Esophagus mucosa (tissue), 1 donor: Measurements from ENCODE around the gene MAN2B2. TPM values are rescaled to one million over a fixed set of nuclear protein-coding genes. Genes with fewer than 3 reads are reported as not detected.

ENCODE experiments used
- ATAC-seq: fragments of 200-7000 bp; cut with Tn5 transposase; one replicate; pipeline ENCODE4 v1.9.1; 2020
- total RNA-seq: library from RNA; stranded (reverse); gene quantifications from one replicate; pipeline ENCODE4 v1.2.4, GENCODE V29; 2023
- donor health status: DM: yes; HTN: yes; CAD: no.

MAN2B2 gene
- total RNA-seq, 1 donor from 2014 or later, result 11.0 TPM

DNA sequence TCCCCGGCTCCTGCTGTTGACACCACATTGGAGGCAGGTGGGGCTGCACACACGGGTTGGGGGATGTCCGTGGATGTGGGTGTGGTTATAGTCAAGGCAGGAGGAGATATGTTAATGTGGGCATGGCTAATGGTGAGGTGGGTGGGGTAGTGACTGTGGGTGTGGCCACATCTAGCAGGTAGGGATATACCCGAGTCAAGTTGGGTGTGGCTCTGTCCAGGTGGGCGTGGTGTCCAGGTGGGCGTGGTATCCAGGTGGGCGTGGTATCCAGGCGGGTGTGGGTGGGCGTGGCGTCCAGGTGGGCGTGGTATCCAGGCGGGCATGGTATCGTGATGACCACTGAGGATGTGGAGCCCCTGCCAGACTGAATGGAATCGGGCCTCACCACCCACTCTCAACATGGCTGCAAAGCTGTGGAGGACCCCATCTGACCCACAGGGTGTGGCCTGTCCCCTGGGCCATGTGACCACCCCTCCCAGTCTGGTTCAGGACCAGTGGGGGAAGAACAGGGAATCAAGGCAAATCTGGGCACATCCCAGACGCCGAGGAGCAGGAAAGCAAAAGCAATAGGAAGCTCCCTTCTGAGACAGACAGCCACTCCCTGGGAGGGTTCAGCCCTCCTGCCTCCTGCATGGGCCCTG is 21.0 kb downstream of the MAN2B2 start:
- peak; percentile 61 for ATAC-seq

DNA sequence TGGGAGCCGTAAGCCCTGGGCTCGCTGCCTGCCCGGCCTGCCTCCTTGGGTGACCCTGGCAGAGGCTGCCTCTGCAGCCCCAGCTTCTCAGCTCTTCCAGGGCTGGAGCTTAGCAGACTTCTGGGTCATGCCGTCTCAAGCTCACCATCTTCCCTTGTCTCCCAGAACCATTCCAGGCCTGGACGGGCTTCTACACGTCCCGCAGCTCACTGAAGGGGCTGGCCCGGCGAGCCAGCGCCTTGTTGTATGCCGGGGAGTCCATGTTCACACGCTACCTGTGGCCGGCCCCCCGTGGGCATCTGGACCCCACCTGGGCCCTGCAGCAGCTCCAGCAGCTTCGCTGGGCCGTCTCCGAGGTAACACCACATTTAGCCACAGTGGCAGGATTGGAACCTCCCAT is 22.0 kb downstream of the MAN2B2 start:
- ATAC-seq, result no peak

DNA sequence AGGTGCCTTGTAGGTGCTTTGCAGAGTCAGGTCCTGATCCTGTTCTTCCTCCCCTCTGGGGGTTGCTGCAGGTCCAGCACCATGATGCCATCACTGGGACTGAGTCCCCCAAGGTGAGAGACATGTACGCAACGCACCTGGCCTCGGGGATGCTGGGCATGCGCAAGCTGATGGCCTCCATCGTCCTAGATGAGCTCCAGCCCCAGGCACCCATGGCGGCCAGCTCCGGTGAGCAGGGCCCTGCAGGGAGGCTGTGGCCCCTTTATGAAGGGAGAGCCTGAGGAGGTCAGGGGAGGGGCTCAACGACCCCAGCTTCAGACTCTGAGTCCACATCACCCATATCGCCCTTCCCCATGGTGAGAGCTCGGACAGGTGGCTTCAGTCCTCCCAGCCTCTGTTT is 23.1 kb downstream of the MAN2B2 start:
- ATAC-seq, result no peak

DNA sequence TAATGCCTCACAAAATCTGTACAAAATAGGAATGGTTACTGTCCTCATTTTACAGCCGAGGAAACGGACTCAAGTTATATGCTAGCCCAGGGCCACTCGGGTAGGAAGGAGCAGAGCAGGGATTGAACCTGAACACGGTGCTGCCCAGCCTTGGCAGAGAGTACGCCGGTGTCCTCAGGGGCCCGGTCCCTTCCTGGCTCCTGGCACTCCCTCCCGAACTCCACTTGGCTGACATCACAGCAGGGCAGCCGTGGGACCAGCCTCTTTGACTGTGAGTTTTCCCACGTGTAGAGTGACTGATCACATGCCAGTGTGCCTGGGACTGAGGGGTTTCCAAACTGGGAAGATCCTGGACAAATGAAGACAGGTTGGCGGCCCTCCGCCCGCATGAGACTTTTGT is 23.7 kb downstream of the MAN2B2 start:
- no peak for ATAC-seq

DNA sequence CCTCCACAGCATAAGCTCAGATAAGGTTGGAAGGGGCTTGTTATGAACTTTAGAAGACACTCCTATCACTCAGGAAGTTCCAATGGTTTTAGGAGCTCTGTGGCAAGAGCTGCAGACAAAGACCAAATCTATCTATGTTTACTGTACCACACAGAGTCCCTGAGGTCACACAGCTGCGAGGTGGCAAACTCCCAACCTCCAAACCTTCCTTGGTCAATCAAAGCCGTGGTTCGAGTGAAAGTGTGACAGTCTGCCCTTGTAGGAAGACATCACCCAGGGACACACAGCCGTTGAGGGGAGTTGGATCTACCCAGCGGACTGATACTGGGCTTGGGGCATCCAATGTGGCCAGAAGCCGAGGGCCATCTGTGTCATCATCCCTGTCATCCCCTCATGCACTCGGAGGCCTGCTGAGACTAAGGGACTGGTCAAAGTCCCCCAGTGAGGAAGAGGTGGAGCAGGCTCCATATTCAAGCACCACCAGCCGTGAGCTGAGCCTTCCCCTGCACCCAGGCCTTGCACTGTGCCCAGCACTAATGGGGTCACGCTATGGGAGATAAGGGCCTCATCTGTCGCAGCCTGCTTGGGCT is 26.8 kb downstream of the MAN2B2 start:
- no peak for ATAC-seq

DNA sequence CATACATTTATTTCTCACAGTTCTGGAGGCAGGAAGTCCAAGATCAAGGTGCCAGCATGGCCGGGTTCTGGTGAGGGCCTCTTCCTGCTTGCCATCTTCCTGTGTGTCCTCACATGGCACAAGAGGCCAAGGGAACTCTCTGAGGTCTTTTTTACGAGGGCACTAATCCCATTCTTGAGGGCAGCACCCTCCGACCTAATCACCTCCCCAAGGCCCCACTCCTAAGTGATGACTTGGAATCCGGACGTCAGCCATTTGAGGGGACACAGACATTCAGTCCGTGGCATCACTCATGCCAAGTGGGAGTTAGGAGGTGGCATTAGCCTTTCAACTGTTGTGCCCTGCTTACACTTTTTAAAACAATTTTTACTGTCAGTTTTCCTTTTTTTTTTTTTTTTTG is 27.3 kb downstream of the MAN2B2 start:
- ATAC-seq, result no peak

DNA sequence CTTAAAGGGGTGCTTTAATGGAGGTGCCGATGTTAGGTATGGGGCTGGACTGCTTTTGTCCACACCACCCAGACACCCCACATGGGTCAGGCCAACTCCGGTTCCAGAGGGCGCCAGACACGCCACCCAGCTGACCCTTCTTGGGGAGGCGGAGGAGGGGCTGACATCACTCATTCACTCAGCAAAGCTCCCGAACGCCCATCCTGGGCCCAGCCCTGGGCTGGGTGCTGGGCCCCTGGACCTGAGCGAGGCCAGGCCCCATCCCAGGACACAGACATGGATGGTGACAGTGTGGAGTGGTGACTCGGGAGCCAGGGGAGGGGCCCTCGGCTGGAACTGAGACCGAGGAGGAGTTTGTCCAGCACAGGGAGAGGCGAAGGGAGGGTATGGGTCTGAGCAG is 28.1 kb downstream of the MAN2B2 start:
- no peak for ATAC-seq

DNA sequence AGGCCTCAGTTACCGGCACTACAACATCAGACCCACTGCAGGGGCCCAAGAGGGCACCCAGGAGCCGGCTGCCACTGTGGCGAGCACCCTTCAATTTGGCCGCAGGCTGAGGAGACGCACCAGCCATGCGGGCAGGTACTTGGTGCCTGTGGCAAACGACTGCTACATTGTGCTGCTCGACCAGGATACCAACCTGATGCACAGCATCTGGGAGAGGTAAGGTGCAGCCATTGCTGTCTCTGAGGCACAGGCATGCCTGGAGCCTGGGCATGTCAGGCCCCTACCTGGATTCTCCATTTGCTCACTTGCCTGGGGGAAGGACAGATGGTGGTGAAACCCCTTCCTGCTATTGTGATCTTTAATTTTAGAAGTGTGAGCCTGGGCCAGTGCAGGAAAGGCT is 30.1 kb downstream of the MAN2B2 start:
- no peak for ATAC-seq

DNA sequence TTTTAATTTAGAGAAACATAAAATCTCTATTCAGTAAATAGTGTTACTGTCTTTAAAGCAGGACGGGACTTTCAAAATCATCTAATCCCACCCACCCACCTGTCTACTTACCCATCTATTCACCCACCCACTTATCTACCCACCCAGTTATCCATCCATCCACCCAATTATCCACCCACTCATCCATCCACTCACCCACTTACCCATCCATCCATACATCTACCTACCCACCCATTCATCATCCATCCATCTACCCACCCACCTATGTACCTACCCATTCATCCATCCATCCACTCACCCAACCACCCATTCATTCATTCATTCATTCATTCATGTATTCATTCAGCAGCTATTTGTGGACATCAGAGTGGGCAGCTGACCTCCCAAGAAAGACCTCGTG is 30.6 kb downstream of the MAN2B2 start:
- ATAC-seq, result no peak

DNA sequence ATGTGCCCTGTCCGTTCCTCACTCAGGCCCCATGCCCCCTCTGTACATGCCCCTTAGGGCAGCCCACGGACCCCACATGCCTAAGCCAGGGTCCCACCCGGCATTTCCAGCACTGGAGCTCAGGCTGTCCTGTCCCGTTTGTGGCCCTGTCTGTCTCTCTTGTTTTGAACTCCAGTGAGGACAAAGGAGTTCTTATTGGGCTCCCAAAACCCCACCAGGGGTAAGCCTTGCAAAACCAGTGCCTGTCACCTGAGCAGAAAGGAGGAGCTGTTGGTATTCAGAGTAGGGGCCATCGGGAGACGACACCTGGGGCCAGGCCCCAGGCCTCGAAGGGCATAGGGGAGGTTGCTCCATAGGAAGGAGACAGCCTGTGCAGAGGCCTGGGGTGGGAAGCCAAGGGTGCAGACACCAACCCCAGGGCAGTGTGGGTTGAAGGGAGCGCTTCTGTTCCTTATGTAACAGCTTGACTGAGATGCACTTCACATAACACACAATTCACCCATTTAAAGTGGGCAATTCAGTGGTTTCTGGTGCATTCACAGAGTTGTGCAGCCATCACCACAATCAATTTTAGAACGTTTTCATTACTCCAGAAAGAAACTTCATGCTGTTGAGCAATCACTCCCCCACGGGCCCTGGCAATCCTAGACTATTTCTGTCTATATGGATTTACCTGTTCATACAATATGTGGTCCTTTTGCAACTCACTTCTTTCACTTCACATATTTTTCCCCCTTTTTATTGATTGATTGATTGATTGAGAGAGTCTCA is 31.7 kb downstream of the MAN2B2 start:
- no peak for ATAC-seq

DNA sequence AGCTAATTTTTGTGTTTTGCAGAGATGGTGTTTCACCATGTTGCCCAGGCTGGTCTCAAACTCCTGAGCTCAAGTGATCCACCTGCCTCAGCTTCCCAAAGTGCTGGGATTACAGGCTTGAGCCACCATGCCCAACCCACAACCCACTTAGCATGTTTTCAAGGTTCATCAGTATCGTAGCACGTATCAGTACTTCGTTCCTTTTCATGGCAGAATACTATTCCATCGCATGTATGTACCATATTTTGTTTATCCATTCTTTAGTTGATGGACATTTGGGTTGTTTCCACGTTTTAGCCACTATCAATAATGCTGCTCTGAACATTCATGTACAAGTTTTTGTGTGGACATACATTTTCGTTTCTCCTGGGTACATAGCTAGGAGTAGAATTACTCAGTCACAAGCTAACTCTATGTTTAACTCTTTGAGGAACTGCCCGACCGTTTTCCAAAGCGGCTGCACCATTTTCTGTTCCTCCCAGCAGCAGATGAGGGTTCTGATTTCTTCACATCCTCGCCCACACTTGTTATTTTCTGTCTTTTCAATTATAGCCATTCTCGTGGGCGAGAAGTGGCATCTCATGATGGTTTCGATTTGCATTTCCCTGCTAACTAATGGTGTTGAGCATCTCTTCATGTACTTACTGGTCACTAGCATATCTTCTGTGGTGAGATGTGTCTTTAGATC is 32.5 kb downstream of the MAN2B2 start:
- no peak for ATAC-seq

DNA sequence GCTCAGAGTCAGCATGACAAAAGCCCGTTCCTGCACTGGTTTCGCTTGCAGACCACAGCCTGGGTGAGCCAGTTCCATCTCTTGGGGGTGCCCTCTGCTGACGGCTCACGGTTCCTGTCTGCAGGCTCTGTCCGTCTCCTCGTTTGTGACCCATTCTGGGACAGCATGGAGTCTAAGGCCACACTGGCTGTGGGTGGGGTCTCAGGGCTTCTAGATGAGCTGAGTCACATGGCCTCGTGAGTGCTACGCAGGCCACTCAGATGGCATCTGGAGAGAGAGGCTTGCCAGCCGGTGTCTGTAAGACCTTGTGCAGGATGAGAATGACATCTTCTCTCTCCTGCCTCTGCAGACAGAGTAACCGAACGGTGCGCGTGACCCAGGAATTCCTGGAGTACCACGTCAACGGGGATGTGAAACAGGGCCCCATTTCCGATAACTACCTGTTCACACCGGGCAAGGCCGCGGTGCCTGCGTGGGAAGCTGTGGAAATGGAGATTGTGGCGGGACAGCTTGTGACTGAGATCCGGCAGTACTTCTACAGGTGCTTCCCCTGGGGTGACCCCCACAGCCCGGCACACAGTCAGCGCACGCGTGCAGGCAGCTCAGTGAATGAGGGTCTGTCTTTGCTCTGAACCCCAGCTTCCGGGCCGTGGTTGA is 33.9 kb downstream of the MAN2B2 start:
- ATAC-seq, result no peak

DNA sequence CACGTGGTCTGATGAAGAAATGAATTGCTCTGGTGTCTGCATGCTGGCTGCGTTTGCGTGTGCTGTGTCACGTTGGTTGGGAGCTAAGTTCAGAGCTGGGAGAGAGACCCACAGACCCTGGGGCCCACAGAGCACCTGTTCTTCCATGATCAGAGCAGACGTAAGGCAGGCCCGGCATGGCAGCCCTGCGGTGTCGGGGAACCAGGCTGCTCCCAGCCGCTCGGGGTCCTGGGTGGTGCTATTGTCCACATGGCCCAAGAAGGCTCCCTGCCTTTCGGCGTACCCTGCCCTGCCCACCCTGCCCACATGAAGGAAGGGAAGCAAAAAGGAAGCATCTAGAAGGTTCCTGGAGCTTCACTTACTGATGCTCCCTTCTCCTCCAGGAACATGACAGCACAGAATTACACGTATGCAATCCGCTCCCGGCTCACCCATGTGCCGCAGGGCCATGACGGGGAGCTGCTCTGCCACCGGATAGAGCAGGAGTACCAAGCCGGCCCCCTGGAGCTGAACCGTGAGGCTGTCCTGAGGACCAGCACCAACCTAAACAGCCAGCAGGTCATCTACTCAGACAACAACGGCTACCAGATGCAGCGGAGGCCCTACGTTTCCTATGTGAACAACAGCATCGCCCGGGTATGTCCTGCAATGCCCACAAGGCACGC is 34.6 kb downstream of the MAN2B2 start:
- no peak for ATAC-seq

DNA sequence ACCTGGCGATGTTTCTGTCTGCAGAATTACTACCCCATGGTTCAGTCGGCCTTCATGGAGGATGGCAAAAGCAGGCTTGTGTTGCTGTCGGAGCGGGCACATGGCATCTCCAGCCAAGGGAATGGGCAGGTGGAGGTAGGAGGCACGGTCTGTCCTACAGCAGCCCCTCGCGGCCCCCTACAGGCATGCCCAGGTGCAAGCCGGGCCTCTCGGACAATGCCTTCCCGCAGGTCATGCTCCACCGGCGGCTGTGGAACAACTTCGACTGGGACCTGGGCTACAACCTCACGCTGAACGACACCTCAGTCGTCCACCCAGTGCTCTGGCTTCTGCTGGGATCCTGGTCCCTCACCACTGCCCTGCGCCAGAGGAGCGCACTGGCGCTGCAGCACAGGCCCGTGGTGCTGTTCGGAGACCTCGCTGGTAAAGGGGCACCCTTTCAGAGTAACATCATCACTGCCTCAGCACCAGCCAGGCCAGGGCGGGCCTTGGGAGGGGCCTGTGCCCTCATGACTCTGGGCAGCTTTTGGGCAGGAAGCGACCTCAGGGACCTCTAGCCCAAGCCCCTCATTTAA is 36.0 kb downstream of the MAN2B2 start:
- ATAC-seq, result no peak

DNA sequence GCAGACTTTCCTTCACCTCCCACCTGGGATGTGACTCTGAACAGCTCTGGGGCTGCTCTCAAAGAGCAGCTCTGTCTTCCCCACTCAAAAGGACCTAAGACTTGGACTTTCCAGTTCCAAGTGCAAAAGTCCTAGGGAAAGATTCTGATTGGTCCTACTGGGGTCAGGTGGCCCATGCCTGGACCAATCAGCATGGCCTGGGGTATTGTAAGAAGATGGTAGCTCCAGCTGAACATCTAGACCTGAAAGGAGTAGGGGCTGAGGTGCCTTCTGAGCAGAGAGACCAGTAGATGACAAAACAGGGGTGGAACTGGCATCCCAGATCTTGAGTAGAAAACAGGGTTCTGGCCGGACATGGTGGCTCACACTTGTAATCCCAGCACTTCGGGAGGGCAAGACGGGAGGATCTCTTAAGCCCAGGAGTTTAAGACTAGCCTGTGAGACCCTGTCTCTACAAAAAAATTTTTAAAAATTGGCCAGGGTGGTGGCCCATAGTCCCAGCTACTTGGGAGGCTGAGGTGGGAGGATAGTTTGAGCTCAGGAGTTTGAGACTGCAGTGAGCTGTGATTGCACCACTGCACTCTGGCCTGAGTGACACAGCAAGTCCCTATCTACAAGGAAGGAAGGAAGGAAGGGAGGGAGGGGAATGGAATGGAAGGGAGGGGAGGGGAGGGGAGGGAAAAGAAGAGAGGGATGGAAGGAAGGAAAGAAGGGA is 38.1 kb downstream of the MAN2B2 start:
- no peak for ATAC-seq

DNA sequence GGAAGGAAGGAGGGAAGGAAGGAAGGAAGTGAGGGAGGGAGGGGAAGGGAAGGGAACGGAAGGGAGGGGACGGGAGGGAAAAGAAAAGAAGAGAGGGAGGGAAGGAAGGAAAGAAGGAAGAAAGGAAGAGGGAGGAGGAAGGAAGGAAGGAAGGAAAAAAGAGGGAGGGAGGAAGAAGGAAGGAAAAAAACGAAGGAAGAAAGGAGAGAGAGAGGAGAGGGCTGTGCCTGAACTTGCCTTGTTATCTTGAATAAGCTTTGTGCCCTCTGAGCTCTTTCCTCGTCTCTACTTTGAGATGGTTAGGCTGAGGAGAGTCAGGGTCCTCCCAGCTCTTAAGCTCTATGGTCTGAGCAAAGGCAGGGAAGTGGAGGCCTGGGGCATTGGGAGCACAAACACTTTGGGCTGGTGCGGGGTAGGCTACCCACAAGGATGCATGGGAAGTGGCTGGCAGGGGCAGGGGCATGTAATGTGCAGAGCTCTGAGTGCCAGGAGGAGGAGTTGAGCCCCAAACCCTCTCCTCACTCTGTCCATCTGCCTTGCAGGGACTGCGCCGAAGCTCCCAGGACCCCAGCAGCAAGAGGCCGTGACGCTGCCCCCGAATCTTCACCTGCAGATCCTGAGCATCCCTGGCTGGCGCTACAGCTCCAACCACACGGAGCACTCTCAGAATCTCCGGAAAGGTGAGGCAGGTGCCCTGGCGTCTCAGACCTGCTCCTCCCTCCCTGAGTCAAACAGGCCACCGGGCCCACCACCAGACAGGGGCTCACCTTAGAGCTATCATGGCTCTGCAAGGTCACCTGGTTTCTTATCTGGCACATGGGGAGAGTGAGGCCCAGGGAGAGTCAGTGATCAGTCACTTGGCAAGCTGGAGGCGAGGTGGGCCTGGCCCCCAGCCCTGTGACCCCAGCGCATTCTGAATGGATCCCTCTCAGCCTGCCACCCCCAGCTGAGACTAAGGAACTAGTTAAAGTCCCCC is 39.0 kb downstream of the MAN2B2 start:
- ATAC-seq, result no peak

DNA sequence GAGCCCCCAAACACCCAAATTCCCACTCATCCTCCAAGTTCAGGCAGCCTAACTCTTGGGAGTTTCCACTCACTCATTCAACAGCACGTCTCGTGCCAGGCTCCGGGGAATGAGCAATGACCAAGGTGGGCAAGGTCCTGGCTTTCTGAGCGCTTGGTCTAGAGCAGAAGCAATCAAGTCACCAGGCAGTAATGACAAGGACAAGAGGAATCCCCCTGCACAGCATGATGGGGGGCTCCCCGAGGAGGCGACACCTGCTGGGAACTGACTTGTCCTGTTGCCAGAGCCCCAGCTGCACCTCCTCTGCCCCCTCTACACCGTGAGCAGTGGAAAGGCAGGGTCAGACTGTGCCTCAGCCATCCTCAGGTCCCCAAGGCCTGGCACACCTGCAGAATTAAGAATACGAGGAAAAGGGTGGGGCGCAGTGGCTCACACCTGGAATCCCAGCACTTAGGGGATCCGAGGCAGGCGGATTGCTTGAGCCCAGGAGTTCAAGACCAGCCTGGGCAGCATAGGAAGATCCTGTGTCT is 39.8 kb downstream of the MAN2B2 start:
- ATAC-seq, result no peak

DNA sequence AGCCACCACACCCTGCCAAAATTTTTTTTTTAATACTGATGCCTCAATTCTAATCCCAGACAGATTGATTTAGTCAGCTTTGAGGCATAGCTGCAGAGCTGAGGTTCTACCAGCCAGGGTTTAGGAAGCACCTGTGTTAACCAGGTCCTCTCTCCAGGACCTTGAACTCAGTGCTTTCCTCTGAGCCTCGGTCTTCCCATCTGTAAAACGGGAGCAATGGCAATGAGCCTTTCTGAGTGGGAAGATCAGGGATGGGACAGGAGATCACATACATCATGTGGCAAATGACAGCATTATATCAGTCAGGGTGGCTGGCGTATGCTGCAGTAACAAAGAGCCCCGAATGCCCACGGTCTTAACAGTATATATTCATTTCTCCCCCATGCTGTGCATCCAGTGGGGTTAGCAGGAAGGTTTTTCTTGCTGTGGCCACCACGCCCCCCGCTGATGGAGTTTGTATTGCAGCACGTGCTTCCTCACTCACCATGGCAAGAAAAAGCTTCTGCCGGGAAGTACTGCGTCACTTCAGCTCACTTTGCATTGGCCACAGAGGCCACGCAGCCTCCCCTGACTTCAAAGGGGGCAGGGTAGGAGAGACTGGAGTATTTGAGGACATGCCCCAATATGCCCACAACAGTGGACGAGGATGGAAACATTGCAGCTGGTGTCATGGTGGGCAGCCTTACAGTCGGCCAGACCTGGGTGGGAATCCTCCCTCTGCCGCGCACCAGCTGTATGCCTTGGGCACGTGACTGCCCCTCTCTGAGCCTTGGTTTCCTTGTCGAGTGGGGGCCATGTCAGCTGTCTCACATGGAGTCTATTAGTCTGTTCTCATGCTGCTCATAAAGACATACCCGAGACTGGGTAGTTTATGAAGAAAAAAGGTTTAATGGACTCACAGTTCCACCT is 41.4 kb downstream of the MAN2B2 start:
- ATAC-seq, result no peak

DNA sequence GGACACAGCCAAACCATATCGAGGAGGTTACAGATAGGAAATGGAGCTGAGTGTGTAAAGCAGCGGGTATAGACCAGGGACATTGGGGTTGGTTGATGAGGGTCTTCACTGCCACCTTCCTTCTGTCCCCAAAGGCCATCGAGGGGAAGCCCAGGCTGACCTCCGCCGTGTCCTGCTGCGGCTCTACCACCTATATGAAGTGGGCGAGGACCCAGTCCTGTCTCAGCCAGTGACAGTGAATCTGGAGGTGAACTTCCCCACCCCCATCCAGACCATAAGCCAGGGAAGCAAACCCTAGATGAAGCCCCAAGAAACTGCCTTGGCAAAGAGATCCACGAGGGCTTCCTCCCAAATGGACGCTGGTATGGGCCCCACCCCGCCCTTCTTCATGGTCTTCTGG is 42.3 kb downstream of the MAN2B2 start:
- ATAC-seq, result no peak
